Sigmoid colon (tissue), 7 donors: ENCODE measurements around the gene EFEMP1. TPM values are rescaled to one million over a fixed set of nuclear protein-coding genes. Genes with fewer than 3 reads are reported as not detected.
"Not testable (repeated sequence)": the region's sequence is repeated elsewhere in the genome, so short reads cannot be mapped to it uniquely, and the experiment has no call there.

Experiments
- DNase-seq: peaks from one replicate; pipeline ENCODE4 v3.0.0-alpha.2; 2019
- H3K27ac ChIP-seq, 4 donors: fragments of 200-600 bp; sonication (generic); one replicate each; pipeline ENCODE4 v1.5.1; 2016 to 2019; ENCODE audit warnings: mild to moderate bottlenecking in 1 of 4
- H3K27me3 ChIP-seq, 3 donors: fragments of 200-600 bp; sonication (generic); one replicate each; pipeline ENCODE4 v1.5.1; 2019; ENCODE audit warnings: mild to moderate bottlenecking in 1 of 3
- H3K36me3 ChIP-seq, 4 donors: fragments of 200-600 bp; sonication (generic); one replicate each; pipeline ENCODE4 v1.5.1; 2016 to 2019
- H3K4me1 ChIP-seq, 4 donors: fragments of 200-600 bp; sonication (generic); one replicate each; pipeline ENCODE4 v1.5.1; 2017 to 2019
- H3K4me3 ChIP-seq, 4 donors: fragments of 200-600 bp; sonication (generic); one replicate each; pipeline ENCODE4 v1.5.1; 2017 to 2019; ENCODE audit warnings: mild to moderate bottlenecking in 2 of 4, moderate library complexity in 1 of 4
- H3K9me3 ChIP-seq, 4 donors: fragments of 200-600 bp in 3 of 4; sonication (generic) in 3 of 4; one replicate each; pipeline versions ENCODE4 v1.5.1 to v1.6.1; 2013 to 2019
- CTCF ChIP-seq, 4 experiments: fragments of 450-650 bp in 3 of 4; fragments of 200-600 bp in 1 of 4; IDR thresholded peaks; one replicate each; pipeline ENCODE4 v1.5.1; 2016 to 2019; ENCODE audit warnings: antibody characterized with exemption in 4 of 4, mild to moderate bottlenecking in 3 of 4, moderate library complexity in 2 of 4
- EP300 ChIP-seq, 4 donors: sonication (generic); formaldehyde crosslinking; IDR thresholded peaks; one replicate each; pipeline ENCODE4 v1.6.1; 2017; ENCODE audit warnings: antibody characterized with exemption in 4 of 4
- POLR2A ChIP-seq, 2 donors: fragments of 450-650 bp; IDR thresholded peaks; one replicate each; pipeline ENCODE4 v1.6.1; 2016; ENCODE audit warnings: antibody characterized with exemption in 2 of 2, mild to moderate bottlenecking in 2 of 2, moderate library complexity in 2 of 2
- POLR2AphosphoS5 ChIP-seq, 4 donors: sonication (generic); formaldehyde crosslinking; IDR thresholded peaks; one replicate each; pipeline ENCODE4 v1.6.1; 2017; ENCODE audit warnings: antibody characterized with exemption in 4 of 4
- WGBS, 2 donors: extraction: QIAGEN DNeasy Blood & Tissue Kit; methylation state at CpG; one replicate each; pipeline ENCODE4 v1.1.7; 2013; 5-methylcytosine and 5-hydroxymethylcytosine counted together
- intact Hi-C: fragments of 100-400 bp; cut with DNase I; formaldehyde crosslinking; loops from one replicate; pipeline ENCODE4 v1.15.1; 2023
- polyA plus RNA-seq, 3 donors: library from polyadenylated mRNA; stranded (reverse); fragments of 200-250 nt; gene quantifications; one replicate each; pipeline ENCODE4 v1.2.3, GENCODE V29; 2013
- total RNA-seq, 4 donors: library from RNA; depleted of rRNA; stranded (reverse); fragments of >200 nt; gene quantifications; one replicate each; pipeline ENCODE4 v1.1.0, GENCODE V29; 2016
- donor health status: healthy with polysubstance abuse.
- donor health status: Bipolar disorder and iron deficiency.
- donor health status: healthy.

The EFEMP1 gene
- total and polyA plus RNA-seq, 7 donors, result 5.3 to 111 (median 37.7) TPM

- 28 to 47% methylated on average over 7 of the region's 7 CpGs for WGBS, 2 donors
- no peaks in the 10 kb centered on the region for H3K4me1 ChIP-seq
- intact Hi-C loops, result no loop called here
- H3K9me3 ChIP-seq, result no peaks in the 10 kb centered on the region
- H3K27me3 ChIP-seq, result no peaks in the 10 kb centered on the region
- H3K4me3 ChIP-seq, result no peak overlapping the region
- DNase-seq, result no peak
- H3K36me3 ChIP-seq, result no peaks in the 10 kb centered on the region
- TF ChIP-seq EP300 (IDR thresholded peaks at IDR 0.05), result no peak
- TF ChIP-seq POLR2A (IDR thresholded peaks at IDR 0.05), result no peak
- no peak for TF ChIP-seq POLR2AphosphoS5 (IDR thresholded peaks at IDR 0.05)
- no peak for TF ChIP-seq CTCF (IDR thresholded peaks at IDR 0.05)
- no peak overlapping the region for H3K27ac ChIP-seq
Measured at GRCh38 chr2:55839182-55839819, 84.3 kb downstream of the EFEMP1 start.

GRCh38 chr2:55838653-55839052 lies 84.9 kb downstream of the EFEMP1 start:
- Histone ChIP-seq H3K36me3 (no peaks in the 10 kb centered on the region), H3K27ac (no peak overlapping the region), H3K4me1 (no peaks in the 10 kb centered on the region), H3K27me3 (no peaks in the 10 kb centered on the region), H3K9me3 (no peaks in the 10 kb centered on the region), H3K4me3 (no peak overlapping the region)
- intact Hi-C loops, result no loop called here
- DNase-seq, result no peak
- TF ChIP-seq POLR2AphosphoS5 (IDR thresholded peaks at IDR 0.05), result no peak
- WGBS, 2 donors, result 86 to 95% methylated on average over 1 of the region's 1 CpG

- WGBS, 2 donors, result 70 to 78% methylated on average over 1 of the region's 1 CpG
- H3K9me3 ChIP-seq, H3K4me1 ChIP-seq, H3K27me3 ChIP-seq, H3K27ac ChIP-seq, H3K36me3 ChIP-seq, H3K4me3 ChIP-seq, intact Hi-C loops, DNase-seq: not testable (repeated sequence)
Measured at GRCh38 chr2:55838117-55838516, 85.5 kb downstream of the EFEMP1 start.

GRCh38 chr2:55837073-55837472 lies 86.5 kb downstream of the EFEMP1 start:
- Histone ChIP-seq H3K4me1 (no peaks in the 10 kb centered on the region), H3K36me3 (no peaks in the 10 kb centered on the region), H3K9me3 (no peaks in the 10 kb centered on the region), H3K4me3 (no peak overlapping the region), H3K27ac (no peak overlapping the region), H3K27me3 (no peaks in the 10 kb centered on the region)
- intact Hi-C loops, result no loop called here
- TF ChIP-seq CTCF (IDR thresholded peaks at IDR 0.05) (no peak), POLR2AphosphoS5 (IDR thresholded peaks at IDR 0.05) (no peak), EP300 (IDR thresholded peaks at IDR 0.05) (no peak), POLR2A (IDR thresholded peaks at IDR 0.05) (no peak)
- DNase-seq, result no peak
- 77 to 85% methylated on average over 9 of the region's 9 CpGs for WGBS, 2 donors

- H3K27ac ChIP-seq, H3K27me3 ChIP-seq, DNase-seq, H3K9me3 ChIP-seq, H3K4me1 ChIP-seq, H3K36me3 ChIP-seq, H3K4me3 ChIP-seq, intact Hi-C loops: not testable (repeated sequence)
- WGBS, 2 donors, result 65 to 76% methylated on average over 2 of the region's 2 CpGs
Measured at GRCh38 chr2:55831671-55832410, 91.7 kb downstream of the EFEMP1 start.

GRCh38 chr2:55827855-55828254 lies 95.7 kb downstream of the EFEMP1 start:
- H3K4me1 ChIP-seq, result no peaks in the 10 kb centered on the region
- no peak for TF ChIP-seq EP300 (IDR thresholded peaks at IDR 0.05)
- no peak for TF ChIP-seq POLR2AphosphoS5 (IDR thresholded peaks at IDR 0.05)
- no peak overlapping the region for H3K4me3 ChIP-seq
- DNase-seq, result no peak
- intact Hi-C loops, result no loop called here
- H3K9me3 ChIP-seq, result no peaks in the 10 kb centered on the region
- no peaks in the 10 kb centered on the region for H3K36me3 ChIP-seq
- H3K27me3 ChIP-seq, result no peaks in the 10 kb centered on the region
- 87 to 91% methylated on average over 1 of the region's 1 CpG for WGBS, 2 donors
- H3K27ac ChIP-seq, result no peak overlapping the region

- H3K27ac ChIP-seq, H3K4me3 ChIP-seq: not testable (repeated sequence)
Measured at GRCh38 chr2:55827428-55827827, 96.2 kb downstream of the EFEMP1 start.

More at GRCh38 chr2:55827428-55827827, 96.2 kb downstream of the EFEMP1 start:
- H3K4me1 ChIP-seq, H3K27me3 ChIP-seq, H3K9me3 ChIP-seq, intact Hi-C loops, H3K36me3 ChIP-seq, DNase-seq: not testable (repeated sequence)
- 85 to 95% methylated on average over 2 of the region's 2 CpGs for WGBS, 2 donors
